ENCODE measurements around the gene PARD6G. TPM values are rescaled to one million over a fixed set of nuclear protein-coding genes. Genes with fewer than 3 reads are reported as not detected.

The PARD6G gene
- polyA plus RNA-seq, 1 of the 3 experiments (the other 2 are of a cell fraction): 4.3 TPM

DNA sequence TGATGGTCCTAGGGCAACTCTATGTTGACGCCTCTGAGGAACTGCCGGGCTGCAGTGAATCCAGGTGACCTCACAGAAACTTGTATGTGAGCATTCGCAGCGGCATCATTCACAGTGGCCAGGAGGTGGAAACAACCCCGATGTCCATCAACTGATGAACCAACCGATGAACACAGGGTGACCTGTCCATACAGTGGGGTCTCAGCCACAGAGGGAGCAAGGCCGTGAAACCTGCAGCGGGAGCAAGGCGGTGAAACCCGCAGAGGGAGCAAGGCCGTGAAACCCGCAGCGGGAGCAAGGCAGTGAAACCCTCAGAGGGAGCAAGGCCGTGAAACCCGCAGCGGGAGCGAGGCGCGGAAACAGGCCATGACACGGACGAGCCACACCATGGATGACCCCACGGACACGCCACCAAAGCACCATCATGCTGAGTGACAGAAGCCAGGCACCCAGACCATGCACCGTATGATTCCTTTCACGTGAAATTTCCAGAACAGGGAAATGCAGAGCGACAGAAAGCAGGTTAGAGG is 63.0 kb downstream of the PARD6G start:
- Histone ChIP-seq H3K9ac (no peak overlapping the region), H3K4me3 (ENCODE audit: low read depth in 2 of 2, low read length in 1 of 2) (no peak overlapping the region), H2AFZ (ENCODE audit: low read depth) (no peak overlapping the region), H3K9me3 (no peaks in the 10 kb centered on the region), H3K27me3 (ENCODE audit: insufficient read depth) (no peaks in the 10 kb centered on the region), H3K36me3 (replicated peaks in 1 of 2; ENCODE audit: control insufficient read depth in 1 of 2, insufficient read depth in 2 of 2, low read length in 1 of 2) (no peaks in the 10 kb centered on the region), H3F3A (replicated peaks; ENCODE audit: insufficient read depth) (no peaks in the 10 kb centered on the region), H3K79me2 (ENCODE audit: insufficient read depth) (no peaks in the 10 kb centered on the region), H4K20me1 (ENCODE audit: insufficient read depth) (no peaks in the 10 kb centered on the region), H3K9me2 (no peaks in the 10 kb centered on the region), H3K4me2 (no peak overlapping the region), H3K27ac (ENCODE audit: low read depth in 2 of 2, low read length in 1 of 2) (no peak overlapping the region), H3K4me1 (ENCODE audit: control insufficient read depth in 1 of 2, insufficient read depth in 2 of 2, low read depth in 1 of 2, low read length in 1 of 2) (no peaks in the 10 kb centered on the region; a peak in 1 of 4 replicates)
- ChIA-PET POLR2A (no interaction called here), CTCF (no interaction called here)
- WGBS (ENCODE audit: low lambda C conversion rate): 87% methylated on average over 24 of the region's 26 CpGs
- no peak for TF ChIP-seq GATA2 (CRISPR knock-in tag; IDR thresholded peaks at IDR 0.05)
- TF ChIP-seq, protein P1, sequence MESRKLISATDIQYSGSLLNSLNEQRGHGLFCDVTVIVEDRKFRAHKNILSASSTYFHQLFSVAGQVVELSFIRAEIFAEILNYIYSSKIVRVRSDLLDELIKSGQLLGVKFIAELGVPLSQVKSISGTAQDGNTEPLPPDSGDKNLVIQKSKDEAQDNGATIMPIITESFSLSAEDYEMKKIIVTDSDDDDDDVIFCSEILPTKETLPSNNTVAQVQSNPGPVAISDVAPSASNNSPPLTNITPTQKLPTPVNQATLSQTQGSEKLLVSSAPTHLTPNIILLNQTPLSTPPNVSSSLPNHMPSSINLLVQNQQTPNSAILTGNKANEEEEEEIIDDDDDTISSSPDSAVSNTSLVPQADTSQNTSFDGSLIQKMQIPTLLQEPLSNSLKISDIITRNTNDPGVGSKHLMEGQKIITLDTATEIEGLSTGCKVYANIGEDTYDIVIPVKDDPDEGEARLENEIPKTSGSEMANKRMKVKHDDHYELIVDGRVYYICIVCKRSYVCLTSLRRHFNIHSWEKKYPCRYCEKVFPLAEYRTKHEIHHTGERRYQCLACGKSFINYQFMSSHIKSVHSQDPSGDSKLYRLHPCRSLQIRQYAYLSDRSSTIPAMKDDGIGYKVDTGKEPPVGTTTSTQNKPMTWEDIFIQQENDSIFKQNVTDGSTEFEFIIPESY (IDR thresholded peaks at IDR 0.05; ENCODE audit: borderline replicate concordance, low read depth): no peak
- no peak for TF ChIP-seq MAX (IDR thresholded peaks at IDR 0.05; ENCODE audit: low read depth)
- no peak for TF ChIP-seq PBX3 (IDR thresholded peaks at IDR 0.05)
- TF ChIP-seq SIN3A (IDR thresholded peaks at IDR 0.05; ENCODE audit: borderline replicate concordance, low read depth, low read length): no peak
- DNase-seq: no peak

- no peak overlapping the region for H3K4me2 ChIP-seq
- H3K79me2 ChIP-seq (ENCODE audit: insufficient read depth): no peaks in the 10 kb centered on the region
- CTCF ChIA-PET: interaction anchor here (1.2 to 2.4 kb wide), 4 partner anchors 7 to 74 kb away, joined by 3 to 13 read pairs (median 4); no protein-coding TSS in a partner anchor
- H3K4me1 ChIP-seq (ENCODE audit: control insufficient read depth in 1 of 2, insufficient read depth in 2 of 2, low read depth in 1 of 2, low read length in 1 of 2): no peaks in the 10 kb centered on the region; a peak in 1 of 4 replicates
- no peak overlapping the region for H3K27ac ChIP-seq (ENCODE audit: low read depth in 2 of 2, low read length in 1 of 2)
- POLR2A ChIA-PET: no interaction called here
- no peaks in the 10 kb centered on the region for H3K9me3 ChIP-seq
- H3K9me2 ChIP-seq: no peaks in the 10 kb centered on the region
- H3F3A ChIP-seq (replicated peaks; ENCODE audit: insufficient read depth): no peaks in the 10 kb centered on the region
- 85% methylated on average over 10 of the region's 13 CpGs for WGBS (ENCODE audit: low lambda C conversion rate)
- H3K27me3 ChIP-seq (ENCODE audit: insufficient read depth): no peaks in the 10 kb centered on the region
- H3K4me3 ChIP-seq (ENCODE audit: low read depth in 2 of 2, low read length in 1 of 2): no peak overlapping the region
- H3K9ac ChIP-seq: no peak overlapping the region
- no peaks in the 10 kb centered on the region for H4K20me1 ChIP-seq (ENCODE audit: insufficient read depth)
- no peaks in the 10 kb centered on the region for H3K36me3 ChIP-seq (replicated peaks in 1 of 2; ENCODE audit: control insufficient read depth in 1 of 2, insufficient read depth in 2 of 2, low read length in 1 of 2)
- TF ChIP-seq USF1 (IDR thresholded peaks at IDR 0.05; ENCODE audit: borderline replicate concordance, low read depth) (no peak), SIN3A (IDR thresholded peaks at IDR 0.05; ENCODE audit: borderline replicate concordance, low read depth, low read length) (no peak), ELF1 (IDR thresholded peaks at IDR 0.05) (no peak), IRF3 (IDR thresholded peaks at IDR 0.05; ENCODE audit: low read depth, low read length) (no peak), TEAD4 (IDR thresholded peaks at IDR 0.05; ENCODE audit: borderline replicate concordance, insufficient read depth) (no peak), EZH2phosphoT487 (IDR thresholded peaks at IDR 0.05; ENCODE audit: borderline replicate concordance, low read depth) (no peak), CHD2 (IDR thresholded peaks at IDR 0.05; ENCODE audit: low read length, partially characterized antibody) (no peak), PBX3 (IDR thresholded peaks at IDR 0.05) (no peak)
- no peak for DNase-seq
- H2AFZ ChIP-seq (ENCODE audit: low read depth): no peak overlapping the region
These were observed 63.9 kb downstream of the PARD6G start for GRCh38 chr18:80183273-80184050.

Measured in SK-N-SH (cell line).